DND-41 (cell line): ENCODE results near the gene KIF1A.

Experiments
- ATAC-seq: fragments of 200-7000 bp; cut with Tn5 transposase; 3 replicates; pipeline ENCODE4 v1.9.1; 2021; ENCODE audit warnings: low read depth; ENCODE audit not compliant: insufficient read depth
- DNase-seq: peaks from one replicate; pipeline ENCODE4 v3.0.0-alpha.2; 2020
- H2AFZ ChIP-seq: 2 replicates; pipeline ENCODE4 v1.6.0; 2012; ENCODE audit warnings: low read depth, low read length
- H3K27ac ChIP-seq: 2 replicates; pipeline ENCODE4 v1.5.1; 2012; ENCODE audit warnings: low read length, inconsistent platforms
- H3K27me3 ChIP-seq: fragments of 200-600 bp; sonication (generic); 2 replicates; pipeline ENCODE4 v1.6.0; 2012; ENCODE audit warnings: low read length, mild to moderate bottlenecking, inconsistent platforms; ENCODE audit not compliant: insufficient read depth, poor library complexity
- H3K36me3 ChIP-seq: 2 replicates; pipeline ENCODE4 v1.5.1; 2012; ENCODE audit warnings: low read length, inconsistent platforms; ENCODE audit not compliant: insufficient read depth
- H3K4me1 ChIP-seq: 2 replicates; pipeline ENCODE4 v1.5.1; 2012; ENCODE audit warnings: mild to moderate bottlenecking, low read length; ENCODE audit not compliant: insufficient read depth
- H3K4me2 ChIP-seq: 2 replicates; pipeline ENCODE4 v1.6.0; 2012; ENCODE audit warnings: mild to moderate bottlenecking, moderate library complexity, low read length, inconsistent platforms; ENCODE audit not compliant: insufficient read depth
- H3K4me3 ChIP-seq, 2 experiments: fragments of 200-600 bp in 1 of 2; shearing (Covaris generic) in 1 of 2; 2 replicates each; pipeline ENCODE4 v1.5.1; 2012 to 2016; ENCODE audit warnings: inconsistent platforms in 2 of 2, low read length in 2 of 2, mild to moderate bottlenecking in 2 of 2, low read depth in 1 of 2, moderate library complexity in 1 of 2
- H3K79me2 ChIP-seq: 2 replicates; pipeline ENCODE4 v1.6.0; 2012; ENCODE audit warnings: low read length, inconsistent platforms; ENCODE audit not compliant: insufficient read depth
- H3K9ac ChIP-seq: 2 replicates; pipeline ENCODE4 v1.6.0; 2012; ENCODE audit warnings: low read depth, mild to moderate bottlenecking, inconsistent platforms, low read length, moderate library complexity
- H3K9me3 ChIP-seq: 2 replicates; pipeline ENCODE4 v1.5.1; 2012; ENCODE audit warnings: low read length, moderate library complexity, mild to moderate bottlenecking, inconsistent platforms; ENCODE audit not compliant: insufficient read depth, severe bottlenecking
- H4K20me1 ChIP-seq: 2 replicates; pipeline ENCODE4 v1.6.0; 2012; ENCODE audit warnings: low read length; ENCODE audit not compliant: insufficient read depth
- EZH2 ChIP-seq: IDR thresholded peaks from 3 replicates; pipeline ENCODE4 v1.6.1; 2012; ENCODE audit warnings: borderline replicate concordance, low read depth, mild to moderate bottlenecking, moderate library complexity, low read length, inconsistent platforms; ENCODE audit not compliant: severe bottlenecking
- TF ChIP-seq, protein P1 (sequence below): IDR thresholded peaks from 2 replicates; pipeline ENCODE4 v1.5.1; 2012; ENCODE audit warnings: borderline replicate concordance, low read length, moderate library complexity, mild to moderate bottlenecking; ENCODE audit not compliant: poor library complexity, severe bottlenecking; ENCODE audit errors: extremely low read depth

The KIF1A gene

DNA sequence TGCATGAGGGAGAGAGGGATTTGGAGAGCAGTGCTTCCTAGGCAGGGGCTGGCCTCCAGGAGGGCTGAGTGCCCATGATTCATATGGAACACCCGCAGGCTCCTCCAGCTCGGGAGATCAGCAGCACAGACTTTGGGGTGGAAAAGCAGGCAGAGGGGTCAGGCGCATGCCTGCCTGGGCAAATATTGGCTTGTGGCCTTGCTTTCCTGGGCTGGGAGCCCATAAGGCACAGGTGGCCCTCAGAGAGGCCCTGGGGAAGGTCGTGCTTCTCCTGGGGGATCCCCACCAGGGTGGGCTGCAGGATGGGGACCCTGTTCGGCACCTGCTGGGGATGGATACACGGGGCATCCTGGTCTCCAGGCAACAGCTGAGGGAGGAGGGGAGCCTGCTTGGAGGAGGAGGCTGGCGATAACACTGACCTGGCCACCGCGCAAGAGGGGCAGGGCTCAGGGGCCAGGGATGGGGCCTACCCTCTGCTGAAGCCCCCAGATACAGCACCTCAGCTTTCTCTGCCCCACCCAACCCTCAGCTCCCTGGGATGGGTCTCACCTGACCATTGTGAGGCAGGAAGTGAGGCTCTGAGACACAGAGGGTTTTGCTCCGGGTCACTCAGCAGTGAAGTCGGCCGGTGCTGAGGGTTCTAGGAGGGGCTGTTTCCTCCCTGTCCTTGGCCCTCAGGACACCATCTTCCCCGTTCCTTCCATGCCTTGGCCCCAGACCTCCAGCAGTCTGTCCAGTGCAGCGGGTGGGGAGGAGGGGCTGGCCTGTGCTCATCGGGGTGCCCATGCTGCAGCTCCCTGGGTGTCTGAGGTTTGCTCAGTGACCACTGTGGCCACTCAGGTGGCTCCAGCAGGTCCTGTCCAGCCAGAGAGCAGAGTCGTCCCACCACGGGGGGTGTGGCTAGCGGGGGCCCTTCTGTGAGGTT lies 116.3 kb downstream of the KIF1A start:
- no peaks in the 10 kb centered on the region for H3K79me2 ChIP-seq
- no peaks in the 10 kb centered on the region for H3K36me3 ChIP-seq
- H3K27me3 ChIP-seq = peaks cover 36% of the 10 kb centered on the region
- peaks cover 6% of the 10 kb centered on the region; the same call in 1 of the 2 replicates for H3K4me1 ChIP-seq
- H3K27ac ChIP-seq = no peak overlapping the region
- no peak overlapping the region for H3K4me3 ChIP-seq
- DNase-seq (no peak), ATAC-seq (no peak)
- no peaks in the 10 kb centered on the region for H3K9me3 ChIP-seq
- H4K20me1 ChIP-seq = peaks cover 8% of the 10 kb centered on the region
- no peak overlapping the region for H3K9ac ChIP-seq
- TF ChIP-seq, protein P1, sequence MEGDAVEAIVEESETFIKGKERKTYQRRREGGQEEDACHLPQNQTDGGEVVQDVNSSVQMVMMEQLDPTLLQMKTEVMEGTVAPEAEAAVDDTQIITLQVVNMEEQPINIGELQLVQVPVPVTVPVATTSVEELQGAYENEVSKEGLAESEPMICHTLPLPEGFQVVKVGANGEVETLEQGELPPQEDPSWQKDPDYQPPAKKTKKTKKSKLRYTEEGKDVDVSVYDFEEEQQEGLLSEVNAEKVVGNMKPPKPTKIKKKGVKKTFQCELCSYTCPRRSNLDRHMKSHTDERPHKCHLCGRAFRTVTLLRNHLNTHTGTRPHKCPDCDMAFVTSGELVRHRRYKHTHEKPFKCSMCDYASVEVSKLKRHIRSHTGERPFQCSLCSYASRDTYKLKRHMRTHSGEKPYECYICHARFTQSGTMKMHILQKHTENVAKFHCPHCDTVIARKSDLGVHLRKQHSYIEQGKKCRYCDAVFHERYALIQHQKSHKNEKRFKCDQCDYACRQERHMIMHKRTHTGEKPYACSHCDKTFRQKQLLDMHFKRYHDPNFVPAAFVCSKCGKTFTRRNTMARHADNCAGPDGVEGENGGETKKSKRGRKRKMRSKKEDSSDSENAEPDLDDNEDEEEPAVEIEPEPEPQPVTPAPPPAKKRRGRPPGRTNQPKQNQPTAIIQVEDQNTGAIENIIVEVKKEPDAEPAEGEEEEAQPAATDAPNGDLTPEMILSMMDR = no peak
- TF ChIP-seq EZH2 = no peak
- H3K4me2 ChIP-seq = no peak overlapping the region
- H2AFZ ChIP-seq = no peak overlapping the region

DNA sequence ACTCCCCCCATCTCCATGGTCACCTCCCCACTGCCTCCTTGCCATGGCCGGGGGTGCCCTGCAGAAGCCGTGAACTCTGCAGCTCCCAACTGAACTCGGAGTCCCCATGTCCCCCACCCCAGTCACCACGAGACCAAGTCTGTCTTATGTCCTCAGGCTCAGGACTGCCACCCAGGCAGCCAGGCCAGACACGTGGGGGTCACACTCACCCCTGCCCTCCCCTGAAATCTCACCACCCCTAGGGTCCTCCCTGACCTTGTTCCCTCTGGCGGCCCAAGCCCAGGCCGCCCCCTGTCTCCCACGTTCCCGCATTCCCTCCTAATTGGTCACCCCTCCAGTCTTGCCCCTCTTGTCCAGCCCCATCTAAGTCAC lies 117.4 kb downstream of the KIF1A start:
- Histone ChIP-seq H3K27ac (no peak overlapping the region), H3K9me3 (no peaks in the 10 kb centered on the region), H3K4me1 (peaks cover 6% of the 10 kb centered on the region; the same call in 1 of the 2 replicates), H3K36me3 (no peaks in the 10 kb centered on the region), H3K4me2 (no peak overlapping the region), H3K4me3 (no peak overlapping the region), H3K9ac (no peak overlapping the region), H3K27me3 (peaks cover 33% of the 10 kb centered on the region), H3K79me2 (no peaks in the 10 kb centered on the region), H2AFZ (no peak overlapping the region), H4K20me1 (peaks cover 8% of the 10 kb centered on the region)
- TF ChIP-seq, protein P1 = no peak
- TF ChIP-seq EZH2 = no peak
- no peak for DNase-seq
- ATAC-seq = no peak

DNA sequence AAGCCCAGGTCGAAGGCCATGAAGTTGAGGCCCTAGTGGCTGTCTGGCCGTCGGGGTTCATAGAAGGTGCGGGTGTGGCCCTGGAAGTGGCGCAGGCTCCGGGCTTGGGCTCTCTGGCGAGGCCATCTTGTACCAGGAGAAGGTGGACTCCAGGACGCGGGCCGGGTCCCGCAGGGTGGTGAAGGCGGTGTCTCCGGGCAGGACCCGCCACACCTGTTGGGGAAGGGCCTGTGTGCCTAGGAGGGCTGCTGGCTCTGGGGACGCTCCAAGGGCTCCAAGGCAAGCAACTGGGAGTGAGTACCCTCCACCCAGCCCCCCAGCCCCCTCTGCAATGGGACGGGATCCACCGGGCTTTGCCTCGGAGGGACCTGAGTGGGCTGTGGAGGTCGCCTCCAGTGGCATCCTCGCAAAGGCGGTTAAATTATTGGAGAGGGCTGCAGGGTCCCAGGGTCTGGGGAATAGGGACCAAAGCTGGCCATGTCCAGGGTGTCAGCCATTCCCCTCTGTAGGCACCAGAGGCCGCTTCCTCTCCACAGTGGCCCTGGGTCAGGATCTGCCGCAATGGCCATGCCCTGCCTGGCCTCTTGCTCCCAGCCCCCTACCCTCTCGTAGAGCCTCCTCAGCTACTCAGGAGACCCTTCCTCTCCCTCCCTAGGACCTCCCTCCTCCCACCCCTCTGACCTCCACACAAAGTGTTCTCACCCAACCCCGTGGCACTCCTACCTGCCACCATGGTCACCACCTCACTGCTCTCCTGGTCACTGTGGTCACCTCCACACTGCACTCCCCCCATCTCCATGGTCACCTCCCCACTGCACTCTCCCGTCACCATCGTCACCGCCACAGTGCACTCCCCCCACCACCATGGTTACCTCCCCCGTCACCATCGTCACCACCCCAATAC lies 118.0 kb downstream of the KIF1A start:
- no peak overlapping the region for H2AFZ ChIP-seq
- peaks cover 8% of the 10 kb centered on the region for H4K20me1 ChIP-seq
- TF ChIP-seq, protein P1 = no peak
- TF ChIP-seq EZH2 = no peak
- peaks cover 6% of the 10 kb centered on the region; the same call in 1 of the 2 replicates for H3K4me1 ChIP-seq
- no peaks in the 10 kb centered on the region for H3K36me3 ChIP-seq
- no peak overlapping the region for H3K9ac ChIP-seq
- H3K27ac ChIP-seq = no peak overlapping the region
- no peak overlapping the region for H3K4me2 ChIP-seq
- DNase-seq (no peak), ATAC-seq (no peak)
- no peaks in the 10 kb centered on the region for H3K79me2 ChIP-seq
- no peaks in the 10 kb centered on the region for H3K9me3 ChIP-seq
- H3K4me3 ChIP-seq = no peak overlapping the region
- peaks cover 27% of the 10 kb centered on the region for H3K27me3 ChIP-seq
